Measurements from ENCODE around the gene SRRM2.

The SRRM2 gene

DNA sequence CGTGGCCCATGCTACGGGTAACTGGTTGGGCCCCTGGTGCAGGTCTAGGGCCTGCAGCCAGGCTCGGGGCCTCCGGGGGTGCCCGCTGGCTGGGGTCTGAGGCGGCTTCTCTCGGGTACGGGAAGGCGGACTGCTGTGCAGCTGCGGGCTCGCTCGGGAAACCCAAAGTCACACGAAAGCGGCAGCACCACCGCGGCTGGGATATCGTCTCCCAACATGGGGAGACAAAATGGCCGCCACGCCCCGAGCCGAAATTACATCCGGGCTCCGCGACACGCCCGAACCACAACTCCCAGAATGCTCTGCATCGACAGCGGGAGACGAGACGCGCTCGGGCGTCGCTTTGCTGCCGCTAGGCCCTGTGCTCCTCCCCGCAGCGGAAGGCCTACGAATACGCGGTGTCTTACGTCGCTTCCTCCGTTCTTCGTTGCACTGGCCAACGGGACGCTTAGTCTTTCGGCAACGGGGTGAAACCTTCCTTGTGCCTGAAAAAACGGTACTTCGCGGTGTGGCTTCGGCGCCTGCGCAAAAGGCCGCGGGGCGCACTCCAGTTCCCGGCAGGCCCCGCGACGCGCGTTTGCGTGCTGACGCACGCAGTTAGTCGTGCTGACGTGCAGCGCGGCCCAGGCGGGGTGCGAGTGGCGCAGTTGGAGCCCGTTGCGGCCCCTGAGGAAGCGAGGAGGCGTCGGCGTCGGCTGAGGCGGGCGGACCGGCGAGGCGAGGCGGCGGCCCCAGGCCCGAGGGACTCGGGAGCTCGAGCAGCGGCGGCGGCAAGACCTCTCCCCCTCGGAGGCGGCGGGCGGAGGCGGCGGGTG is at the start of gene SRRM2:
Gene SRRM2 (plus strand): TSS at position 604 of the 815 bp plus-strand sequence. CDS start 3,727 bp downstream, outside the sequence.
- peak; percentile 91 to 97 (median 94) for DNase-seq

GRCh38 chr16:2702871-2703745 is 49.3 kb upstream of the SRRM2 start:
- no peak for DNase-seq

- no peak for DNase-seq
Observed at GRCh38 chr16:2704166-2704982, 48.1 kb upstream of the SRRM2 start.

GRCh38 chr16:2704983-2705275 is 47.5 kb upstream of the SRRM2 start:
- no peak for DNase-seq

- DNase-seq = no peak
Observed at GRCh38 chr16:2705351-2705750, 47.1 kb upstream of the SRRM2 start.

DNA sequence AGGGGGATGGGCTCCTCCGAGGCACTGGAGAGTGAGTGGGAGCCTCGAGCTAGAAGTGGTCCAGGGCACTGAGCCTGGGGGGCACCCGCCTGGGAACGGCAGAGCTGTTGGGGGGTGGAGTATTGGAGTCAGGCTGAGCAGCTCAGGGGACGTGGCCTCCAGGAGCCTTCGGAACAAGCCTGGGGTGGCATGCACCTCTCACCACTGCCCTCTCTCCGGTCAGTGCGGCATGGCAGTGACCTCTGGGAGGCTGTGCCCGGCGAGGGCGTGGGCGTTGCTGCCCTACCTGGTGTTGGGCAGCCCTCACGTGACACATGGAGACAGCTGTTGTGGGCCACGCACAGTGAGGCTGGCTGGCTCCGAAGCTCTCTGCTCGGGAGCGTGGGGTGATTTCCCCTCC is 46.4 kb upstream of the SRRM2 start:
- DNase-seq = no peak

- no peak for DNase-seq
Observed at GRCh38 chr16:2706611-2707311, 45.7 kb upstream of the SRRM2 start.

GRCh38 chr16:2707368-2708289 is 44.8 kb upstream of the SRRM2 start:
- no peak for DNase-seq

DNA sequence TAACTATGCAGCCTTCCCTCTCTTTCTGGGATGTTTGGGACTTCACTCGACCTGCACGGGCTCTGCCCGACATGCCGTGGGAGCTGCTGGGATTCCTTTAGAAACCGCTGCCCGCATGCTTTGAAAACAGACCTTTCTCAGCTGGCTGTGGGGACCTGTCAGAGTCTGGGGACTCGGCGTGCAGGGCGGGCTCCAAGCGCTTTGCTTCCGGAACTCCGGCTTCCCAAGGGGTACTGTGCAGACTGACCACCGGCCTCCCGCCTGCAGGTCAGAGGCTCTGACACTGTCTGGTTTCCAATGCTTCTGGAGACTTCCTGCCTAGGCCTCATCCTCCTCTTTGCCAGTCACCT is 44.2 kb upstream of the SRRM2 start:
- no peak for DNase-seq

- no peak for DNase-seq
Observed at GRCh38 chr16:2708955-2709587, 43.4 kb upstream of the SRRM2 start.

DNA sequence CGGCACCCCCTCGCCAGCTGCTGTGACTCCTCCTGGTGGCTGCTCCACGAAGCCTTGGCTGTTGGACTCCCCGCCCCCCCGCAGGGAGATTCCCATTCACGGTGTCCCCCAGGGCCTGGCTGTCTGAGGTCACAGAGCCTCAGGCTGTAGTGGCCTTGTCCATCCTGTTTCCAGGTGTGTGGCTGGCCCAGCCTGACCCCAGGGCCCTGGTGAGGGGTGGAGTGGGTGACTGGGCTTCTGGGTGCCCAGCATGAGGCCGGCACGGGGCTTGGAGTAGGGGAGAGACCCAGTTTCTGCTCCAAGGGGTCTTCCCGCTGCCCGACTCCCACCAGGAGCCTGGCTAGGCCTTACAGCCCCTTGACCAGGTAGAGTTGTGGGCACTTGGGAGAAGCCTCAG is 42.9 kb upstream of the SRRM2 start:
- DNase-seq = no peak

DNA sequence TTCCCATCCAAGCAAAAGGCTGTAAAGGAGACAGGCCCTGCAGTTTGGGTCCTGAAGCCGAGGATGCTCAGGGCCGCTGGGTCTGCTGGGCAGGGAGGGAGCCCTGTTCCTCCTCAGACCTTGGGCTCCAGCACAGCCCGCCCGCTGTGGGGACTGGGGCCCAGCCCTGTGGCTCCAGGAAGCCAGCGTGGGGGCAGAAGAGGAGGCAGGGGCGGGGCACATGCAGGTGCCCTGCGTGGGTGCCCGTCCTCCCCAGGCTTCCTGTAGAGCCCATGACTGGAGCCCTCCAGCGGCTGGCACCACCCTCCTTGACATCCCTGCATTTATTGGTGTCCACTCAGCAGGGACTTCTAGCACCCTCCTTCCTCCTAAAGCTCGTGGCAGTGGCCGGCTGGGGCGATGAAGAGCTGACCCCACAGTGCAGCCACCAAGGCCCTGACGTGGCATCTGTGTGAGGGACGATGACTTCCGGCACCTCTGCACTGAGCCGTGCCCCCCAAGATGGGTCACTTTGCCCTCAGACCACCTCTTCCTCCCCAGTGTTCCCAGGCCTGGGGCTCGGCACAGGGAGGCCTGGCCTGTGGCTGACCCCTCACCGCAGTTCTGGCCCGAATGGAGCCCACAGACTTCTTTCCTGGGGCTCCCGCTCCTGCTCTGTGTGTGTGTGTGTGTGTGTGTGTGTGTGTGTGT is 42.3 kb upstream of the SRRM2 start:
- DNase-seq = no peak

DNA sequence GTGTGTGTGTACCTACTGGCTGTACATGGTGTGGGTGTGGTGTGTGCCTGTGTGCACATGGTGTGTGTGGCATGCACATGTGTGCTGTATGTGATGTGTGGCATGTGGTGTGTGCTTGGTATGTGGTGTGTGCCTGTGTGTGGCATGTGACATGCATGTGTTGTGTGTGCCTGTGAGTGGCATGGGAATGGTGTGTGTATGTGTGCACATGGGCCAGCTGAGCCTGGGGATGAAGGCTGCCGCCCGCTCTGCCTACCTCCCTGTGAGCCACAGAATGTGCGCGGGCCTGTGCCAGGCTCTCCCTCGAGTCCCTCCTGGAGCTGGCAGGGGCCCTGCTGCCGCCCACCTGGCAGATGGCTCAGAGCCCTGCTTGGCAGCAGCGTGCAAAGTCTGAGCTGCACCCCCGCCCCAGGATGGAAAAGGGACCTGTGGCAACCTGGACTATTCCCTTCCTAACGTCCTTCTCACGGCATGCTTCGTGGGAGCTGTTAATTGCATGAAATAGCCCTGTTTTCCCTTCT is 41.7 kb upstream of the SRRM2 start:
- DNase-seq = no peak

- DNase-seq = no peak
Observed at GRCh38 chr16:2711370-2712062, 40.9 kb upstream of the SRRM2 start.

DNA sequence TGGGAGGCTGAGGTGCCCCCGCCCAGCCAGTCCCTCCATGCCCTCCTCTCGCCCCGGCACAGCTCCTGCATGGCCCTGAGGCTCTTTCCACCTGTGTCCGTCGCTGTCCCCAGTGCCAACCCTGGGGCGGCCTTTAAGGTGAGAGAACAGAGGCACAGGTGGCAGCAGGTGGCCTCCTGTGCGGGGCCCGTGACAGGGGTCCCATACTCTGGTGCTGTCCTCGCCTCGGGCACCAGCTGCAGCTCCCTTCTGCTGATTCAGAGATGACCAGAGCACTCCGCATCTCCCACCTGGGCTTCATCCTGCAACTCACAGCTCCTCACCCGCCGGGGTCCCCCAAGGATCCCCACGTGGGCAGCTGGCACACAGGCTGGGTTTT is 40.4 kb upstream of the SRRM2 start:
- no peak for DNase-seq

DNA sequence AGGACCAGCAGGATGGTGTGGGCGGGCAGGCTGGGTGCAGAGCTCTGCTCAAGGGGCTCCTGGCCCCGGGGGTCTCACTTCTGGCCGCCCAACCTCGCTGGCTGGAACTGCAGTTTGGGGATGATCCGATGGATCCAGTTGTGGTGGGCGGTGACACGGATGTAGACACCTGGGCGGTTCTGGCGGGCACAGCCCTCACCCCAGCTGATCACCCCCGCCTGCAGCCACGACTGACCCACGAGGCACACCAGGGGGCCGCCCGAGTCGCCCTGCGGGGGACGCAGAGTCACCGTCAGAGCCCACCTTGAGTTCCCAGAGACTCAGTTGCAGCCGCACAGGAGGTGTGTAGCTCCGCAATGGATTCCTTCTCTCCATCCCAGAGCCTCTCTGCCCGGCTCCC is 39.9 kb upstream of the SRRM2 start:
- no peak for DNase-seq

DNA sequence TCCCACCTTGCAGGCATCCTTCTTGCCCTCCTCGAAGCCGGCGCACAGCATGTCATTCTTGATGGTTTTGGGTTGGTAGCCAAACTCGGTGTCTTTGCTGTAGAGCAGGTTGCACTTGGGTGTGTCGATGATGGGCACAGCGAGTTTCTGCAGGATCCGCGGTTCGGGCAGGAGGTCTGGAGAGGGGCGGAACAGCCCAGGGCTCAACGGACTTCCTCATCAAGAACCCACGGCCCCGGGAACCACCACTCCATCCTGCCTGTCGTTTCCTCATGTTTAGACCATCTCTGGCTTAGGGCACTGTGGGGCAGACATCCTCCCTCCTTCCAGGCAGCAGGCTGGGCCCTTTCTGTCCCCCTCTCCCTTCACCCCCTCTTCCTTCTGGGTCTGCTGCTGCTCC is 38.9 kb upstream of the SRRM2 start:
- no peak for DNase-seq

DNA sequence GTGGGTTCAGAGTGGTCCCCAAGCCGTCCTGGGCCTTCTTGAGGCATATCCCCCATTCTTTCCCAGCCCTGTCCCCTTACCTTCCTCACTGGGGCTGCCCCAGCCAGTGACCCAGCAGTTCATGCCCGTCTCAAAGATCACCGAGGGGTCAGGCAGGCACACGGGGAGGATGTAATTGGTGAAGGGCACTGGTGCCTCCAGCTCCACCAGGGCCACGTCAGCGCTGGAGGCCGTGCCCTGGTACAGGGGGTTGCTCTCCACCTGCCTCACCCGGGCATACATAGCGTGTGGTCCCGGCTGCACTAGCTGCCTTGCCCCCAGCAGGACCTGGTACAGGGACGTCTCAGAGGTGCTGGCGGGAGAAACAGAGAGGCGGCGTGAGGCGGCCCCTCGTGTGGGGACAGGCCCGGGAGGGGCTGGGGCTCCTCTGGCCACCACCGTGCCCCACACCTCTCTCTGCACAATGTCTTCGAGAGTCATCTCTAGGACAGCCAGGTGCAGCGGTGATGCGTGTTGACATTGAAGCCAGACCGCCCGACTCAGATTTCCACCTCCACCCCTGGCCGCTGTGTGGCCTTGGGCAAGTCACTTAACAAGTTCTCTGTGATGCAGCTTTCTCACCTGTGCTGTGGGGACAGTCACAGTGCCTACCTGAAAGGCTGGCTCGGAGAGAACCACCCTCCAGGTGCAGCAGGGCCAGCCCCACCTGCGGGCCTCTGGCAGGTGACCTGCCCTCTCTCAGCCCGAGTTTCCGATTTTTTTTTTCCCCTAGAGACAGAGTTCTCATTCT is 38.3 kb upstream of the SRRM2 start:
- DNase-seq = no peak

DNA sequence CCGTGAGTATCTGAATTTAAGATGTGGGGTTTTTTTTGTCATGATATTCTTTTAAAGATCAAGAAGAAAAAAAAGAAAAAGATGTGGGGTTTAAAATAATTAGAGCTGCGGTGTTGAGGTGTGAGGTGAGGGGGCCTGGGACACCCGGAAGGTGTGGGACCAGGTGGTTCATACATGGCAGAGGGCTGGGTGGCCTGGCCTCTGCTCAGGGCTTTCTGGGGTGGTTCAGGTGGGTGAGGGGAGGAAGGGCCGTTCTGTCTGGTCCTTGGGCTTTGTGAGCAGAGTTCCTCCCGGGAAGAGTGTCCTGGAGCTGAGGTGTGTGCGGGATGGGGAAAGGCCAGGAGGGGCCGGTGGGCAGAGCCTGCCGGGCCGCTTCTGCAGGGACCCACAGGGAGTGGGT is 37.4 kb upstream of the SRRM2 start:
- DNase-seq = no peak
